ENCODE data around the gene RRAS2.

RRAS2 gene

DNA sequence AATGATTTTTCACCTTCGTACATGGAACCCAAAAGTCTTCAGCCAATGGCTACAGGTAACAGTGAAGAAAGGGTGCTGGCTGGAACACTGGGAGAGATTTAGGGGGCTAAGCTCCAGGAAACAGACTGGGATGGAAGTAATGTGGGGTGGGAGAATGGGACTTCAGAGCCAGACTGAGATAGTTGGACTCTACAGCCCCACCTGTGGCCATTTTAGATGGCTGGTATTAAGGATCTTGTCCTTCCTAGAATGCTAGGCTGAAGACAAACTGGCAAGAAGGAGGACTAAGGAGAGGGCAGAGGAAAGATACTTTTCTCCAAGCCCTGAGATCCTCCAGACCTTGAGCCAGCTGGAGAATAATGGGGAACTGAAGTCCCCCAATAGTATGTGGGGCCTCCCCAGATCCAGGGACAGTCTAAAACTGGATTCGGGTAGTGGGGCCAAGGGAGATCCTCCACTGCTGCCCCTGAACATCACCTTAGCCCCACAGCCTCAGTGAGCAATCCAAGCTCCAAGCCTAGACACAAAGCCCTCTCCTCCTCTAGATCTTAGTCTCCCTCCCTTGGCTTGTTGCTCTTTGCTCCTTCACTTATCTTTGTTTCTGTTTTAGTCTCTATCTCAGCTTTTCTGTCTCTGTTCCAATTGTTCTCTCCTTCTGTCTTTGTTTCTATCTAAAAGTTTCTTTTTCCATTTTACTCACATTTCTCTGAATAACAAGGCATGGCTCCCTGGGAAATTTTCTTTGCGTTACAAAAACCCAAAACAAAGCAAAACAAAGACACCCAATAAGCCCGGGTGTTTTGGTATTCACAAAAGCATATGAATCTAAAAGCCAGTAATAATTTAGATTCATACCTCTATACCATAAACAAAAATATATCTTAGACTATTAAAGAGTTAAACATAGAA, 16.2 kb upstream of the RRAS2 start:
- Histone ChIP-seq H3K27ac (no peak overlapping the region), H3K4me3 (ENCODE audit: low read depth, low read length) (no peak overlapping the region), H3K36me3 (replicated peaks) (no peaks in the 10 kb centered on the region), H3K27me3 (replicated peaks) (no peaks in the 10 kb centered on the region)
- in situ Hi-C loops (cut with HindIII; ENCODE audit: low pct_ligation_motif_present, low sequenced_read_pairs), result no loop called here
- peak; percentile 49 for TF ChIP-seq CTCF (IDR thresholded peaks at IDR 0.05; ENCODE audit: low read depth, low read length, missing control alignments)
- no peak for DNase-seq

DNA sequence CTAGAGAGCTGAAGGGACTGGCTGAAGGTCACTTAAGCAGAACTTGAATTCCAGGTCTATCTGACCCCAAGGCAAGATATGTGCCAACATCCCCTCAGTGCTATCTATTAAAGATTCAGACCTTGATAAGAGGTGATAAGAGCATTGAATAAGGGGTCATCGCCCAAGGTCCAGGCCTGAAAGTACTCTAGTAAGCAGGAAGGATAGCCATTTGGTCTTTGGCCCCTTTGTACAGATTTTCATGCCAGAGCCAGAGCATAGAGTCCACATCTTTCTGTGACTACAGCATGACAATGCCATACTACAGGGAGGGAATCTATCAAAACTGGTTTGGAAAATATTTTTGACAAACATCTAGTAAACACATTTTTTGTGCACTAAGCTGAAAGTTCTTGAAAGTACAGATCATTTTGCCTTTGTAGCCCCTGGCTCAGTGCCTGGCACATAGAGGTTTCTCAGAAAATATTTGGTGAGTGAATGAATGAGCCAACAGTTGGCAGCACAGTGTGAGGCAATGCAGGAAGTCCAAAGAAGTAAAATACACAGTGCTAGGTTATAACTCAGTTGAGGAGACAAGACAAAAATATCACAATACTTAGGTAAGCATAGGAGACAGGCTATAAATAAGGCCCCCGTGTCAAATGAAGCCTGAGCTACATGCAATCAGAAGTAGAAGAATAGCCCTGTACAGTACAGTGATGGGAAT, 15.1 kb upstream of the RRAS2 start:
- no peaks in the 10 kb centered on the region for H3K27me3 ChIP-seq (replicated peaks)
- no peak overlapping the region for H3K27ac ChIP-seq
- peak; percentile 27 for DNase-seq
- TF ChIP-seq CTCF (IDR thresholded peaks at IDR 0.05; ENCODE audit: low read depth, low read length, missing control alignments), result no peak
- H3K4me3 ChIP-seq (ENCODE audit: low read depth, low read length), result no peak overlapping the region
- no peaks in the 10 kb centered on the region for H3K36me3 ChIP-seq (replicated peaks)
- in situ Hi-C loops (cut with HindIII; ENCODE audit: low pct_ligation_motif_present, low sequenced_read_pairs), result no loop called here

- Histone ChIP-seq H3K27me3 (replicated peaks) (no peaks in the 10 kb centered on the region), H3K27ac (no peak overlapping the region), H3K4me3 (ENCODE audit: low read depth, low read length) (no peak overlapping the region), H3K36me3 (replicated peaks) (no peaks in the 10 kb centered on the region)
- TF ChIP-seq CTCF (IDR thresholded peaks at IDR 0.05; ENCODE audit: low read depth, low read length, missing control alignments), result no peak
- in situ Hi-C loops (cut with HindIII; ENCODE audit: low pct_ligation_motif_present, low sequenced_read_pairs), result no loop called here
- DNase-seq, result no peak
Measured at GRCh38 chr11:14372011-14372410, 13.0 kb upstream of the RRAS2 start.

DNA sequence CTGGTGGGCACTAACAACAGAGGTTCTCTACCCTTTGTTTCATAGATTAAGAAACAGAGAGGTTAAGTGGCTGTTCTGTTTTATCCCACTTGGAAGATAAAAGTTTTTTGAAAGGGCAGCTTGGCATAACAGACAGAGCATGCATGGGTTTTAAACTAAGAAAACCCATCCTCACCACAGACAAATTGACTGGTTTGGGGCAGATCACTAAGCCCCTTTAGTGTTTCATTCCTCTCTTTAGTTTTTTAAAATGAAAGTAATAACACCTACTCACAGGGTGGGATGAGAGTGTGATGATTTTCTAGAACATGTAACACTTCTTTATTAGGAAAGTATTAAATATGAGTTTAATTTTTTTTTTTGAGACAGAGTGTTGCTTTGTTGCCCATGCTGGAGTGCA, 12.3 kb upstream of the RRAS2 start:
- in situ Hi-C loops (cut with HindIII; ENCODE audit: low pct_ligation_motif_present, low sequenced_read_pairs), result no loop called here
- no peak for TF ChIP-seq CTCF (IDR thresholded peaks at IDR 0.05; ENCODE audit: low read depth, low read length, missing control alignments)
- no peak for DNase-seq
- Histone ChIP-seq H3K36me3 (replicated peaks) (no peaks in the 10 kb centered on the region), H3K27ac (no peak overlapping the region), H3K4me3 (ENCODE audit: low read depth, low read length) (no peak overlapping the region), H3K27me3 (replicated peaks) (no peaks in the 10 kb centered on the region)

GRCh38 chr11:14370496-14370895, 11.5 kb upstream of the RRAS2 start:
- no peak overlapping the region for H3K27ac ChIP-seq
- no peak overlapping the region for H3K4me3 ChIP-seq (ENCODE audit: low read depth, low read length)
- H3K27me3 ChIP-seq (replicated peaks), result no peaks in the 10 kb centered on the region
- no peak for TF ChIP-seq CTCF (IDR thresholded peaks at IDR 0.05; ENCODE audit: low read depth, low read length, missing control alignments)
- H3K36me3 ChIP-seq (replicated peaks), result no peaks in the 10 kb centered on the region
- DNase-seq, result no peak
- in situ Hi-C loops (cut with HindIII; ENCODE audit: low pct_ligation_motif_present, low sequenced_read_pairs), result no loop called here
